Activated CD8-positive, alpha-beta memory T cell treated with anti-CD3 and anti-CD28 coated beads for 24 hours (primary cell): ENCODE data around the gene PFN3.

Source experiments
- DNase-seq: peaks from one replicate; pipeline ENCODE4 v3.0.0-alpha.2; 2020

PFN3 gene

GRCh38 chr5:177437623-177438022, 37.2 kb upstream of the PFN3 start:
- DNase-seq = no peak

GRCh38 chr5:177435847-177436536, 35.5 kb upstream of the PFN3 start:
- DNase-seq = no peak

- DNase-seq = no peak
Measured at GRCh38 chr5:177434942-177435738, 34.7 kb upstream of the PFN3 start.

GRCh38 chr5:177434437-177434836, 34.0 kb upstream of the PFN3 start:
- peak; percentile 73 for DNase-seq

GRCh38 chr5:177433658-177434217, 33.3 kb upstream of the PFN3 start:
- DNase-seq = no peak

GRCh38 chr5:177432839-177433657, 32.6 kb upstream of the PFN3 start:
- peak; percentile 59 for DNase-seq

GRCh38 chr5:177432143-177432838, 31.8 kb upstream of the PFN3 start:
- DNase-seq = no peak

- DNase-seq = peak; percentile 89
Measured at GRCh38 chr5:177431317-177432142, 31.1 kb upstream of the PFN3 start.

GRCh38 chr5:177430972-177431316, 30.5 kb upstream of the PFN3 start:
- no peak for DNase-seq

GRCh38 chr5:177430140-177430951, 29.9 kb upstream of the PFN3 start:
- DNase-seq = peak; percentile 66

- peak; percentile 90 for DNase-seq
Measured at GRCh38 chr5:177429248-177430040, 29.0 kb upstream of the PFN3 start.

- peak; percentile 59 for DNase-seq
Measured at GRCh38 chr5:177428574-177429217, 28.2 kb upstream of the PFN3 start.

- peak; percentile 79 for DNase-seq
Measured at GRCh38 chr5:177427919-177428573, 27.6 kb upstream of the PFN3 start.

GRCh38 chr5:177427211-177427822, 26.9 kb upstream of the PFN3 start:
- no peak for DNase-seq

GRCh38 chr5:177426566-177427210, 26.2 kb upstream of the PFN3 start, which contains the start of gene GRK6:
Gene GRK6, plus strand, starts transcription at chr5:177426676. Its CDS starts 170 bp downstream, at chr5:177426846.
- DNase-seq = peak; percentile 88

- peak; percentile 97 for DNase-seq
Measured at GRCh38 chr5:177425801-177426565, 25.5 kb upstream of the PFN3 start.
